ENCODE measurements around the gene PEAK3. TPM values are rescaled to one million over a fixed set of nuclear protein-coding genes. Genes with fewer than 3 reads are reported as not detected.

The PEAK3 gene
- total RNA-seq, 1 donor from 2014 or later = not detected

DNA sequence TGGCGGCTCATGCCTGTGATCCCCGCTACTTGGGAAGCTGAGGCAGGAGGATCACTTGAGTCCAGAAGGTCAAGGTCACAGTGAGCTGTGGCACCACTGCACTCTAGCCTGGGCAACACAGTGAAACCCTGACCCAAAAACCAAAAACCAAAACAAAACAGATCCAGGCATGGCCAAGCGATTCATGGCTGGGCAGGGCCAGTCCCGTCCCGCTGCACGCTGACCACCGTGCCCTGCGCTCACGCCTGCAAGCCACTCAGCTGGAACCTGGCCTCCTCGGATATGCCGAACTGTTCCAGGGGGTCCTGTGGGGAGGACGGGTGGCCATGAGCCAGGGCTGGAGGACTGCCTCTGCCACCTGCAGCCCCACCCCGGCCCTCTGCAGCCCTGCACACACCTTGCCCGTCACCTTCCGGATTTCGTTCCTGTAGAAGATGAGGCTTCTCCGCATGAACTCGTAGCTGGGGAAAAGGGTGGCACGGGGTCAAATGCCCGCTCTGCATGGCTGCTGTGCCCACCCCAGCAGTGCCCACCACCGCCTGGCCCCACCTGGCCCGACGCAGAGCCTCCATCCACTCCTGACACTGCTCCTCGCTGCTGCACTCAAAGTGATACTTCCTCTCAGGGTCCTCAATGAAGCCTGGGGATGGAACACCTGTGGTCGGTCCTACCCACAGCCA is 48.2 kb downstream of the PEAK3 start:
- H3K36me3 ChIP-seq (ENCODE audit: control insufficient read depth, insufficient read depth, low read length) = peaks cover 21% of the 10 kb centered on the region
- DNase-seq (ENCODE audit: low read depth) (no peak), FAIRE-seq (no peak)
- H3K27me3 ChIP-seq (ENCODE audit: control insufficient read depth, insufficient read depth, low read length) = no peaks in the 10 kb centered on the region
- TF ChIP-seq, protein P1, sequence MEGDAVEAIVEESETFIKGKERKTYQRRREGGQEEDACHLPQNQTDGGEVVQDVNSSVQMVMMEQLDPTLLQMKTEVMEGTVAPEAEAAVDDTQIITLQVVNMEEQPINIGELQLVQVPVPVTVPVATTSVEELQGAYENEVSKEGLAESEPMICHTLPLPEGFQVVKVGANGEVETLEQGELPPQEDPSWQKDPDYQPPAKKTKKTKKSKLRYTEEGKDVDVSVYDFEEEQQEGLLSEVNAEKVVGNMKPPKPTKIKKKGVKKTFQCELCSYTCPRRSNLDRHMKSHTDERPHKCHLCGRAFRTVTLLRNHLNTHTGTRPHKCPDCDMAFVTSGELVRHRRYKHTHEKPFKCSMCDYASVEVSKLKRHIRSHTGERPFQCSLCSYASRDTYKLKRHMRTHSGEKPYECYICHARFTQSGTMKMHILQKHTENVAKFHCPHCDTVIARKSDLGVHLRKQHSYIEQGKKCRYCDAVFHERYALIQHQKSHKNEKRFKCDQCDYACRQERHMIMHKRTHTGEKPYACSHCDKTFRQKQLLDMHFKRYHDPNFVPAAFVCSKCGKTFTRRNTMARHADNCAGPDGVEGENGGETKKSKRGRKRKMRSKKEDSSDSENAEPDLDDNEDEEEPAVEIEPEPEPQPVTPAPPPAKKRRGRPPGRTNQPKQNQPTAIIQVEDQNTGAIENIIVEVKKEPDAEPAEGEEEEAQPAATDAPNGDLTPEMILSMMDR (IDR thresholded peaks at IDR 0.05; ENCODE audit: insufficient read depth, low read length, severe bottlenecking) = no peak
- H3K4me3 ChIP-seq (ENCODE audit: low read depth, low read length) = no peak overlapping the region

DNA sequence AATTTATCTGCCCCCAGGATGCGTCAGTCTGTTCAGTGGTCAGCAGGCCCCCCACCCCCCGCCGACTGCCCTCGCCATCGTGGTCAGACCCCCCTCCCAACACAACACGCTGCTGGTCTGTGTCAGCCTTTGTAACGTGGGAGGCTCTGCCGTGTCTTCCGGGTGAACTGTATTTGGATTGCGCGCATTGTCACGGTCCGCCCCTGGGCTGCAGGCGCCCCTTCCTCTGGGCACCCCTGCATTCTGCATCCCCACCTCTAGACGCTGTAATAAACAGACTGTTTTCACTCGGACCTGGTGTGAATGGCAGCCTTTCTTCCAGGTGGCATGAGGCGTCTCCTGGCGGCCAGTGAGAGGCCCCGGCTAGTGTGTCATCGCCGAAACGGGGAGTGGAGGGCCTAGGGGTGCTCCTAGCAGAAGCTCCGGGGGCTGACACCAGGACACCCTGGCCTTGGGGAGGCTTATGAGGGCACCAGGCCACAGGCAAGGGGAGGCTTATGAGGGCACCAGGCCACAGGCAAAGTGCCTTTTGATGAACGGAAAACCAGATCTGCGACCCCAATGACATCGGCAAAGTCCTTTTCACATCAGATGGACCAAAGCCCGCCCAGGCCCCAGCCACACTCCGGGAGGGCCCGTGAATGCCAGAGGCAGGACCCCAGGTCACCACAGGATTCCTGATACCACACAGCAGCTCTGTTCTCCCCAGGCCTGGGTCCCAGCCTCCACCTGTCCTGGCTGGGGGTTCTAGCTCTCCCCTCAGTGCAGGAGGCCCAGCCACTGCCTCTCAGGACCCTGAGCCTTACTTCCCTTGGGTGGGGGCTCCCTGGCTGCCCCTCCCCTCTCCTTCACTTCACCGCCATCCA is 49.5 kb downstream of the PEAK3 start:
- Histone ChIP-seq H3K4me3 (ENCODE audit: low read depth, low read length) (no peak overlapping the region), H3K36me3 (ENCODE audit: control insufficient read depth, insufficient read depth, low read length) (peaks cover 23% of the 10 kb centered on the region), H3K27me3 (ENCODE audit: control insufficient read depth, insufficient read depth, low read length) (no peaks in the 10 kb centered on the region)
- DNase-seq (ENCODE audit: low read depth) (no peak), FAIRE-seq (no peak)
- TF ChIP-seq, protein P1 (IDR thresholded peaks at IDR 0.05; ENCODE audit: insufficient read depth, low read length, severe bottlenecking) = no peak

GRCh38 chr19:2231621-2232221 is 50.3 kb downstream of the PEAK3 start:
- TF ChIP-seq, protein P1 (IDR thresholded peaks at IDR 0.05; ENCODE audit: insufficient read depth, low read length, severe bottlenecking) = no peak
- FAIRE-seq = no peak
- DNase-seq (ENCODE audit: low read depth) = no peak
- peaks cover 25% of the 10 kb centered on the region for H3K36me3 ChIP-seq (ENCODE audit: control insufficient read depth, insufficient read depth, low read length)
- no peaks in the 10 kb centered on the region for H3K27me3 ChIP-seq (ENCODE audit: control insufficient read depth, insufficient read depth, low read length)
- H3K4me3 ChIP-seq (ENCODE audit: low read depth, low read length) = no peak overlapping the region

- peaks cover 27% of the 10 kb centered on the region for H3K36me3 ChIP-seq (ENCODE audit: control insufficient read depth, insufficient read depth, low read length)
- FAIRE-seq (no peak), DNase-seq (ENCODE audit: low read depth) (no peak)
- TF ChIP-seq, protein P1 (IDR thresholded peaks at IDR 0.05; ENCODE audit: insufficient read depth, low read length, severe bottlenecking) = no peak
- H3K27me3 ChIP-seq (ENCODE audit: control insufficient read depth, insufficient read depth, low read length) = no peaks in the 10 kb centered on the region
- H3K4me3 ChIP-seq (ENCODE audit: low read depth, low read length) = no peak overlapping the region
These were observed 51.0 kb downstream of the PEAK3 start for GRCh38 chr19:2230807-2231533.

GRCh38 chr19:2230033-2230531 is 51.9 kb downstream of the PEAK3 start:
- DNase-seq (ENCODE audit: low read depth) = no peak
- no peak for FAIRE-seq
- H3K36me3 ChIP-seq (ENCODE audit: control insufficient read depth, insufficient read depth, low read length) = peaks cover 30% of the 10 kb centered on the region
- no peak overlapping the region for H3K4me3 ChIP-seq (ENCODE audit: low read depth, low read length)
- no peaks in the 10 kb centered on the region for H3K27me3 ChIP-seq (ENCODE audit: control insufficient read depth, insufficient read depth, low read length)
- TF ChIP-seq, protein P1 (IDR thresholded peaks at IDR 0.05; ENCODE audit: insufficient read depth, low read length, severe bottlenecking) = no peak

Data from bronchial epithelial cell (primary cell).